ENCODE results near the gene SPATA17.

The SPATA17 gene

DNA sequence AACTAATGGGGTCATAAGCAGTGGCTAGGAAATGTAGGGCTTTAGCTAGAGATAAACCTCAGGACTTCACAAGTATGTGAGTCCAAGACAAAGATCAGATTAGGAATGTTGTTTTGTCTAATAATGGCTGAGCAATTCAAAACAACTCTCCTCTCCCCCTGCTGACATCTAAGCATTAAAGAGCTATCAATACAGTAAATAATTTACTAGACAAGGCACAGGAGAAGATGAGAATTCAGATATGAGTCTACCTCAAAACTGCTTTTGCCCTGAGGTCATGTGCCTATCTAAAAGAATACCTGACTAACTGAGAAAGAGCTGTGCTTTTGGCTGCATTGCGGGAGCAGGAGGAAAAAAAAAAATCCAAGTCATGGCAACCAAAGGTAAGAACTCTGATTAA, 86.8 kb downstream of the SPATA17 start:
- TF ChIP-seq, protein P1, sequence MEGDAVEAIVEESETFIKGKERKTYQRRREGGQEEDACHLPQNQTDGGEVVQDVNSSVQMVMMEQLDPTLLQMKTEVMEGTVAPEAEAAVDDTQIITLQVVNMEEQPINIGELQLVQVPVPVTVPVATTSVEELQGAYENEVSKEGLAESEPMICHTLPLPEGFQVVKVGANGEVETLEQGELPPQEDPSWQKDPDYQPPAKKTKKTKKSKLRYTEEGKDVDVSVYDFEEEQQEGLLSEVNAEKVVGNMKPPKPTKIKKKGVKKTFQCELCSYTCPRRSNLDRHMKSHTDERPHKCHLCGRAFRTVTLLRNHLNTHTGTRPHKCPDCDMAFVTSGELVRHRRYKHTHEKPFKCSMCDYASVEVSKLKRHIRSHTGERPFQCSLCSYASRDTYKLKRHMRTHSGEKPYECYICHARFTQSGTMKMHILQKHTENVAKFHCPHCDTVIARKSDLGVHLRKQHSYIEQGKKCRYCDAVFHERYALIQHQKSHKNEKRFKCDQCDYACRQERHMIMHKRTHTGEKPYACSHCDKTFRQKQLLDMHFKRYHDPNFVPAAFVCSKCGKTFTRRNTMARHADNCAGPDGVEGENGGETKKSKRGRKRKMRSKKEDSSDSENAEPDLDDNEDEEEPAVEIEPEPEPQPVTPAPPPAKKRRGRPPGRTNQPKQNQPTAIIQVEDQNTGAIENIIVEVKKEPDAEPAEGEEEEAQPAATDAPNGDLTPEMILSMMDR (IDR thresholded peaks at IDR 0.05; ENCODE audit: insufficient read depth, low read depth, low read length, missing control alignments) = no peak
- H3K4me3 ChIP-seq (ENCODE audit: low read length) = no peak overlapping the region
- peak; percentile 14 for DNase-seq (ENCODE audit: low read depth)

DNA sequence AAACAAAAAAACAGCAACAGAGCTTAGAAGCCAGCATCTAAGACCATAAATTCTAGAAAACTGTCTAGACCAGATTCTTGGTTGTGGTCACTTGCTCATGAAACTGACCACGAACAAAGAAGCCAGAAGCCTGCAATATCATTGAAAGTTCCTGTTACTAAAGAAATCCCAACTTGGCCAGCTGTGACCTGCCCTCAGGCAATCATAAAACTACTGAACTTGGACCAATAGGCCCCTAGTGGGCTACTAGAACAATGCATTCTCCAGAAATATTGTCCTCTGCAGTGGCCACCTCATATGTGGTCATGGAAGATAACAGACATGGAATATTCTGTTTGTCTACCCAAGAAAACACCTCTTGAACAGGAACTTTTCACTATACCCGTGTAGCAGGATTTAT, 87.7 kb downstream of the SPATA17 start:
- no peak overlapping the region for H3K4me3 ChIP-seq (ENCODE audit: low read length)
- no peak for DNase-seq (ENCODE audit: low read depth)
- TF ChIP-seq, protein P1 (IDR thresholded peaks at IDR 0.05; ENCODE audit: insufficient read depth, low read depth, low read length, missing control alignments) = no peak

DNA sequence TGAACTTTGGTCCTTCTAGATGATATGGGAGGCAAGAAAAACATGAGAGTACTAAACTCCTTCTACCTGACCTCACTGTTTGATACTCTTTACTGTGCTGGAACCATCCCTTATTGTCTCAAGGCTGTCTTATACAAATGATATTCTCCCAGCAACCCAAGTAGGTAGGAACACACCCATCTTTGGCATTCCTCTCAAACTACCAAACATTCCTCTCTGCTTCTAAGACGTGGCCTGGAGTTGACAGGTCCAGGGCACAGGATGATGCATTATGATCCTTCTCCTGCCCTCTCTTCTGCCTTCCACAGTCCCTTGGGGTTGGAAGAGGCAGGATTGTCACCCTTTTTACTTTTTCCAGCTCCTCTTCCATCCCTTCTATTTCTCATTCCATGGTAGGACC, 90.5 kb downstream of the SPATA17 start:
- no peak overlapping the region for H3K4me3 ChIP-seq (ENCODE audit: low read length)
- TF ChIP-seq, protein P1 (IDR thresholded peaks at IDR 0.05; ENCODE audit: insufficient read depth, low read depth, low read length, missing control alignments) = no peak
- peak; percentile 17 for DNase-seq (ENCODE audit: low read depth)

GRCh38 chr1:217734973-217735372, 103.8 kb downstream of the SPATA17 start:
- no peak overlapping the region for H3K4me3 ChIP-seq (ENCODE audit: low read length)
- TF ChIP-seq, protein P1 (IDR thresholded peaks at IDR 0.05; ENCODE audit: insufficient read depth, low read depth, low read length, missing control alignments) = no peak
- peak; percentile 64 for DNase-seq (ENCODE audit: low read depth)

DNA sequence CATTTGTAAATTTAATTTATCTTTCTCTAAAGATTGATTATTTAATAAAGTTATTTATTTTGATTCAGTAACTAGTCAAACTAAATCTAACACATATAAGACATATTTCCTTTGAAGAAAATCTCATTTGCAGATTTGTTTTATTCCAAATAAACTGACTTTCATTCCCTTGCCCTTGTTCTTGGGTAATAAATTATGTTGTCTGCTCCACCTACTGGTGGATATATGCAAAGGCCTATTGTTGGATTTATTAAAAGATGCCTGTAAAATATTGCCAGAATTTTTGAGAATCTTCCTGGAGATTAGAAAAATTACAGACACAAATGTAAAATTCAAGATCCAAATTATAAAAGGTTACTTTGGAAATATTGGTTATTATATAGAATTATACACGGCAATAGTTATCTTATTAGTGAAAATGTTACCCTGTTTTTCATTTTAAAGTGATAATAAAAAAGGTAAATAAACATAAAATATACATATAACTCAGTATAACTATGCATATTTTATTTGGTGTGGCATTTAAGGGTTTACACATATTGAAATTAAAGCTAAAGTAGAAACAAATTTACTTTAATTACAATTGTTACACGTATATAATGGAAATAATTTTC, 116.1 kb downstream of the SPATA17 start:
- DNase-seq (ENCODE audit: low read depth) = peak; percentile 44
- TF ChIP-seq, protein P1 (IDR thresholded peaks at IDR 0.05; ENCODE audit: insufficient read depth, low read depth, low read length, missing control alignments) = peak; percentile 58
- H3K4me3 ChIP-seq (ENCODE audit: low read length) = no peak overlapping the region

DNA sequence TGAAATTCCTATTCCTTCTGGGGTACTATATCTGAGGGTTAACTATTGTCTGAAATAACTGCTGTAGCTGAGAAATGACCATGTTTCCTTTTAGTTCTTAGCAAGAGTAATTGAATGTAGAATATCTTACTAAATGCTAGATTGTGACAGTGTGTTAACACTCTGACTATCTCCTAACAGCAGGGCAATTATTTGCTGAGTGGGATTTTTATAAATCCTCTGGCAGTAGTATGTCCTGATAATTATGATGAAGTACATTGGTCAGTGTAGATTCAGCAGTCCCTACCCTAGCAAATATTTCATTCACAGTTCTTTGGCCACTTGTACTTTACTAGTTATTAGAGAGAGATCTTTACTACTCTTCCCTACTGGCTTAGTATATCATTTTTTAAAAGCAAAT, 138.6 kb downstream of the SPATA17 start:
- DNase-seq (ENCODE audit: low read depth) = no peak
- TF ChIP-seq, protein P1 (IDR thresholded peaks at IDR 0.05; ENCODE audit: insufficient read depth, low read depth, low read length, missing control alignments) = no peak
- no peak overlapping the region for H3K4me3 ChIP-seq (ENCODE audit: low read length)

- TF ChIP-seq, protein P1 (IDR thresholded peaks at IDR 0.05; ENCODE audit: insufficient read depth, low read depth, low read length, missing control alignments) = no peak
- no peak overlapping the region for H3K4me3 ChIP-seq (ENCODE audit: low read length)
- DNase-seq (ENCODE audit: low read depth) = no peak
These were observed 139.8 kb downstream of the SPATA17 start for GRCh38 chr1:217770918-217771317.

All from epithelial cell of esophagus (primary cell).